ENCODE data around the gene SLFN12L. TPM values are rescaled to one million over a fixed set of nuclear protein-coding genes. Genes with fewer than 3 reads are reported as not detected.

Gene SLFN12L
- total RNA-seq, 1 experiment from 2014 or later: not detected

DNA sequence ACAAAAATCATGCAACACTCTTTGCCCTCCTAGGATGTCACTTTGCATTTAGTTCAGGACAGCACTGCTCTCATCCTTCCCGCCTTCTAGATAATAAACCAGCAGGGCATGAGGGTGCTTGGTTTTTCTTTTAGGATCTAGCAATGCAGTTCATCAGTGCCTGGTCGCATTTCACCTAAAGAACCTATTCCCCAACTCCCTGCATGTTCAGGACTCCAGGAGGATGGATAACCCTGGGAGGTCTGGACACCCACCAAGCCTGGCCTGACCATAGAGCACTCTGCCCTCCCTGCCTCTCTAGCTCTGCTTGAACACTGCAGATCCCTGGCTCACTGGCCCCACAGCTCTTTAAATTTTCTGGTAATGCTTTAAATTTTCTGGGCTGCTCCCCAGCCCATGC, 107.8 kb downstream of the SLFN12L start:
- Mint-ChIP-seq H3K27ac (no peak overlapping the region; a peak in 1 of 7 replicates), H3K9me3 (peaks cover 0 to 3% of the 10 kb centered on the region in 2 experiments; a peak in 1 of 5 replicates), H3K4me3 (no peak overlapping the region), H3K36me3 (ENCODE audit: insufficient read depth in 1 of 3, low read depth in 3 of 3) (peaks cover 2 to 4% (median 2%) of the 10 kb centered on the region in 3 experiments; a peak in 4 of 7 replicates), H3K4me1 (peaks cover 64 to 65% of the 10 kb centered on the region in 2 experiments), H3K27me3 (ENCODE audit: low read depth) (peaks cover 21% of the 10 kb centered on the region)
- Histone ChIP-seq H2AFZ (ENCODE audit: low read length) (no peak overlapping the region), H2BK20ac (ENCODE audit: low read depth, low read length, poor library complexity, severe bottlenecking) (no peak overlapping the region), H2BK15ac (ENCODE audit: low read depth, low read length) (no peak overlapping the region), H3K4ac (ENCODE audit: low read depth, low read length) (no peak overlapping the region), H4K91ac (ENCODE audit: insufficient read length, low read depth, low read length) (no peak overlapping the region), H4K8ac (replicated peaks; ENCODE audit: insufficient read length, low read depth, low read length) (no peak overlapping the region), H2BK120ac (ENCODE audit: low read depth, low read length, poor library complexity, severe bottlenecking) (no peak overlapping the region), H3K9me3 (ENCODE audit: control insufficient read depth, low read depth, low read length) (no peaks in the 10 kb centered on the region), H2BK12ac (ENCODE audit: insufficient read length, low read depth, low read length) (no peak overlapping the region), H3K79me2 (ENCODE audit: insufficient read depth, low read length) (peaks cover 9% of the 10 kb centered on the region), H3K27me3 (ENCODE audit: insufficient read depth, low read length) (peaks cover 2% of the 10 kb centered on the region; the same call in 1 of the 2 replicates), H3K23me2 (ENCODE audit: insufficient read length, low read depth, low read length, poor library complexity, severe bottlenecking) (peaks cover 20% of the 10 kb centered on the region), H3K4me1 (ENCODE audit: insufficient read depth, low read length) (peaks cover 14% of the 10 kb centered on the region; the same call in 1 of the 2 replicates), H3K14ac (ENCODE audit: insufficient read depth, low read length) (no peak overlapping the region), H3T11ph (ENCODE audit: low read length) (no peak overlapping the region), H3K4me2 (ENCODE audit: insufficient read depth, insufficient read length, low read length) (no peak overlapping the region), H3K79me1 (ENCODE audit: insufficient read depth, low read depth, low read length, poor library complexity, severe bottlenecking) (peaks cover 3% of the 10 kb centered on the region), H3K18ac (ENCODE audit: insufficient read length, low read depth, low read length) (no peak overlapping the region), H3K27ac (ENCODE audit: insufficient read length, low read depth, low read length) (no peak overlapping the region), H4K5ac (ENCODE audit: insufficient read length, low read depth, low read length) (no peak overlapping the region), H4K20me1 (ENCODE audit: control insufficient read depth, insufficient read depth, insufficient read length) (no peaks in the 10 kb centered on the region), H3K9ac (ENCODE audit: extremely low read depth, insufficient read length, low read length) (no peak overlapping the region), H2AK5ac (ENCODE audit: insufficient read length, low read length) (no peak overlapping the region), H3K23ac (ENCODE audit: insufficient read length, low read depth, low read length) (no peak overlapping the region), H3K56ac (ENCODE audit: insufficient read length, low read depth, low read length) (no peak overlapping the region), H2BK5ac (ENCODE audit: insufficient read length, low read length) (no peak overlapping the region)
- TF ChIP-seq CTCF (conservative IDR thresholded peaks at IDR 0.05): no peak
- WGBS (ENCODE audit: extremely low coverage, insufficient read length, low lambda C conversion rate): no CpG with 5 or more reads among the region's 2 CpGs
- no peak for DNase-seq
